ENCODE measurements around the gene TBXT.

GRCh38 chr6:166109608-166110007 is 58.0 kb downstream of the TBXT start:
- TF ChIP-seq CTCF (IDR thresholded peaks at IDR 0.05) (no peak), POLR2A (IDR thresholded peaks at IDR 0.05) (no peak)
